Activated T-helper 1 cell treated with anti-CD3 and anti-CD28 coated beads, Interleukin-12 subunit alpha, Interleukin-12 subunit beta, Interleukin-2, Interleukin-4 antibody, amounts not matched to agents 30 ng/mL and 10 ng/mL and 1 ng/mL, durations not matched to agents 14 hours and 24 hours and 36 hours (primary cell): ENCODE data around the gene CDH4. TPM values are rescaled to one million over a fixed set of nuclear protein-coding genes. Genes with fewer than 3 reads are reported as not detected.

Source experiments
- DNase-seq: peaks from one replicate; pipeline ENCODE4 v3.0.0; 2021; ENCODE audit warnings: low spot score
- H3K27ac Mint-ChIP-seq: one replicate; pipeline ENCODE4 v1.8.0; 2021; ENCODE audit warnings: mild to moderate bottlenecking, mixed read lengths
- H3K27me3 Mint-ChIP-seq: one replicate; pipeline ENCODE4 v1.8.0; 2022; ENCODE audit warnings: mild to moderate bottlenecking, moderate library complexity, mixed read lengths; ENCODE audit not compliant: insufficient read depth
- H3K36me3 Mint-ChIP-seq: one replicate; pipeline ENCODE4 v1.8.0; 2021; ENCODE audit warnings: low read depth, mixed read lengths
- H3K4me1 Mint-ChIP-seq: one replicate; pipeline ENCODE4 v1.8.0; 2021; ENCODE audit warnings: low read depth, mixed read lengths
- H3K4me3 Mint-ChIP-seq: one replicate; pipeline ENCODE4 v1.8.0; 2021; ENCODE audit warnings: mild to moderate bottlenecking, moderate library complexity, mixed read lengths
- H3K9me3 Mint-ChIP-seq: one replicate; pipeline ENCODE4 v1.8.0; 2021; ENCODE audit warnings: mixed read lengths
- intact Hi-C: fragments of 100-400 bp; cut with micrococcal nuclease; formaldehyde crosslinking; loops from one replicate; pipeline ENCODE4 v1.15.1; 2024
- total RNA-seq: library from RNA; stranded (reverse); gene quantifications from 2 replicates; pipeline ENCODE4 v1.2.3, GENCODE V29; 2022

CDH4 gene
- total RNA-seq, 1 donor from 2014 or later = not detected

- H3K9me3 Mint-ChIP-seq = no peaks in the 10 kb centered on the region
- no peak for DNase-seq
- no peak overlapping the region for H3K4me3 Mint-ChIP-seq
- H3K4me1 Mint-ChIP-seq = peaks cover 13% of the 10 kb centered on the region
- no peak overlapping the region for H3K27ac Mint-ChIP-seq
- no peaks in the 10 kb centered on the region for H3K27me3 Mint-ChIP-seq
- intact Hi-C loops = no loop called here
- no peaks in the 10 kb centered on the region for H3K36me3 Mint-ChIP-seq
Measured at GRCh38 chr20:61909821-61910220, 657.8 kb downstream of the CDH4 start.

GRCh38 chr20:61911824-61912223 is 659.8 kb downstream of the CDH4 start:
- no peak overlapping the region for H3K4me3 Mint-ChIP-seq
- DNase-seq = no peak
- intact Hi-C loops = no loop called here
- no peak overlapping the region for H3K27ac Mint-ChIP-seq
- H3K9me3 Mint-ChIP-seq = no peaks in the 10 kb centered on the region
- no peaks in the 10 kb centered on the region for H3K36me3 Mint-ChIP-seq
- peaks cover 13% of the 10 kb centered on the region for H3K4me1 Mint-ChIP-seq
- no peaks in the 10 kb centered on the region for H3K27me3 Mint-ChIP-seq

GRCh38 chr20:61912665-61913422 is 660.8 kb downstream of the CDH4 start:
- Mint-ChIP-seq H3K4me1 (peaks cover 13% of the 10 kb centered on the region), H3K36me3 (no peaks in the 10 kb centered on the region), H3K9me3 (no peaks in the 10 kb centered on the region), H3K27me3 (peaks cover 2% of the 10 kb centered on the region), H3K27ac (no peak overlapping the region), H3K4me3 (no peak overlapping the region)
- intact Hi-C loops = no loop called here
- no peak for DNase-seq

GRCh38 chr20:61913423-61914225 is 661.6 kb downstream of the CDH4 start:
- H3K27ac Mint-ChIP-seq = no peak overlapping the region
- no peak overlapping the region for H3K4me3 Mint-ChIP-seq
- peaks cover 13% of the 10 kb centered on the region for H3K4me1 Mint-ChIP-seq
- intact Hi-C loops = no loop called here
- peaks cover 2% of the 10 kb centered on the region for H3K27me3 Mint-ChIP-seq
- no peaks in the 10 kb centered on the region for H3K9me3 Mint-ChIP-seq
- no peaks in the 10 kb centered on the region for H3K36me3 Mint-ChIP-seq
- DNase-seq = no peak

- Mint-ChIP-seq H3K27ac (no peak overlapping the region), H3K36me3 (no peaks in the 10 kb centered on the region), H3K27me3 (peaks cover 2% of the 10 kb centered on the region), H3K9me3 (no peaks in the 10 kb centered on the region), H3K4me1 (peaks cover 13% of the 10 kb centered on the region), H3K4me3 (no peak overlapping the region)
- no peak for DNase-seq
- intact Hi-C loops = no loop called here
Measured at GRCh38 chr20:61915101-61915500, 663.0 kb downstream of the CDH4 start.

- H3K27me3 Mint-ChIP-seq = peaks cover 2% of the 10 kb centered on the region
- H3K27ac Mint-ChIP-seq = no peak overlapping the region
- peaks cover 13% of the 10 kb centered on the region for H3K4me1 Mint-ChIP-seq
- no peak for DNase-seq
- intact Hi-C loops = no loop called here
- H3K9me3 Mint-ChIP-seq = no peaks in the 10 kb centered on the region
- no peaks in the 10 kb centered on the region for H3K36me3 Mint-ChIP-seq
- no peak overlapping the region for H3K4me3 Mint-ChIP-seq
Measured at GRCh38 chr20:61916318-61916891, 664.3 kb downstream of the CDH4 start.

- peaks cover 2% of the 10 kb centered on the region for H3K27me3 Mint-ChIP-seq
- H3K36me3 Mint-ChIP-seq = no peaks in the 10 kb centered on the region
- no peak for DNase-seq
- intact Hi-C loops = no loop called here
- H3K9me3 Mint-ChIP-seq = no peaks in the 10 kb centered on the region
- H3K27ac Mint-ChIP-seq = no peak overlapping the region
- H3K4me1 Mint-ChIP-seq = peaks cover 10% of the 10 kb centered on the region
- H3K4me3 Mint-ChIP-seq = no peak overlapping the region
Measured at GRCh38 chr20:61917474-61918145, 665.5 kb downstream of the CDH4 start.

- H3K27ac Mint-ChIP-seq = no peak overlapping the region
- DNase-seq = no peak
- H3K4me3 Mint-ChIP-seq = no peak overlapping the region
- peaks cover 2% of the 10 kb centered on the region for H3K27me3 Mint-ChIP-seq
- intact Hi-C loops = no loop called here
- H3K36me3 Mint-ChIP-seq = no peaks in the 10 kb centered on the region
- H3K9me3 Mint-ChIP-seq = no peaks in the 10 kb centered on the region
- peaks cover 7% of the 10 kb centered on the region for H3K4me1 Mint-ChIP-seq
Measured at GRCh38 chr20:61918548-61918947, 666.5 kb downstream of the CDH4 start.

GRCh38 chr20:61919239-61919638 is 667.2 kb downstream of the CDH4 start:
- peaks cover 2% of the 10 kb centered on the region for H3K4me1 Mint-ChIP-seq
- no peaks in the 10 kb centered on the region for H3K9me3 Mint-ChIP-seq
- peaks cover 2% of the 10 kb centered on the region for H3K27me3 Mint-ChIP-seq
- intact Hi-C loops = no loop called here
- no peak for DNase-seq
- no peak overlapping the region for H3K4me3 Mint-ChIP-seq
- no peak overlapping the region for H3K27ac Mint-ChIP-seq
- H3K36me3 Mint-ChIP-seq = no peaks in the 10 kb centered on the region

GRCh38 chr20:61919675-61920365 is 667.8 kb downstream of the CDH4 start:
- Mint-ChIP-seq H3K4me3 (no peak overlapping the region), H3K27me3 (peaks cover 2% of the 10 kb centered on the region), H3K36me3 (no peaks in the 10 kb centered on the region), H3K9me3 (no peaks in the 10 kb centered on the region), H3K27ac (no peak overlapping the region), H3K4me1 (no peaks in the 10 kb centered on the region)
- no peak for DNase-seq
- intact Hi-C loops = no loop called here

GRCh38 chr20:61922411-61922810 is 670.4 kb downstream of the CDH4 start:
- no peak overlapping the region for H3K27ac Mint-ChIP-seq
- DNase-seq = no peak
- no peaks in the 10 kb centered on the region for H3K4me1 Mint-ChIP-seq
- intact Hi-C loops = no loop called here
- H3K4me3 Mint-ChIP-seq = no peak overlapping the region
- H3K27me3 Mint-ChIP-seq = no peaks in the 10 kb centered on the region
- H3K36me3 Mint-ChIP-seq = no peaks in the 10 kb centered on the region
- H3K9me3 Mint-ChIP-seq = no peaks in the 10 kb centered on the region

GRCh38 chr20:61922936-61923335 is 670.9 kb downstream of the CDH4 start:
- H3K9me3 Mint-ChIP-seq = no peaks in the 10 kb centered on the region

More at GRCh38 chr20:61922936-61923335, 670.9 kb downstream of the CDH4 start:
- Mint-ChIP-seq H3K4me1 (no peaks in the 10 kb centered on the region), H3K27me3 (no peaks in the 10 kb centered on the region), H3K4me3 (no peak overlapping the region), H3K36me3 (no peaks in the 10 kb centered on the region), H3K27ac (no peak overlapping the region)
- intact Hi-C loops = no loop called here
- no peak for DNase-seq
